ENCODE results near the gene MYO7B. TPM values are rescaled to one million over a fixed set of nuclear protein-coding genes. Genes with fewer than 3 reads are reported as not detected.

Gene MYO7B
- total RNA-seq, 1 donor from 2014 or later: 0.04 TPM

DNA sequence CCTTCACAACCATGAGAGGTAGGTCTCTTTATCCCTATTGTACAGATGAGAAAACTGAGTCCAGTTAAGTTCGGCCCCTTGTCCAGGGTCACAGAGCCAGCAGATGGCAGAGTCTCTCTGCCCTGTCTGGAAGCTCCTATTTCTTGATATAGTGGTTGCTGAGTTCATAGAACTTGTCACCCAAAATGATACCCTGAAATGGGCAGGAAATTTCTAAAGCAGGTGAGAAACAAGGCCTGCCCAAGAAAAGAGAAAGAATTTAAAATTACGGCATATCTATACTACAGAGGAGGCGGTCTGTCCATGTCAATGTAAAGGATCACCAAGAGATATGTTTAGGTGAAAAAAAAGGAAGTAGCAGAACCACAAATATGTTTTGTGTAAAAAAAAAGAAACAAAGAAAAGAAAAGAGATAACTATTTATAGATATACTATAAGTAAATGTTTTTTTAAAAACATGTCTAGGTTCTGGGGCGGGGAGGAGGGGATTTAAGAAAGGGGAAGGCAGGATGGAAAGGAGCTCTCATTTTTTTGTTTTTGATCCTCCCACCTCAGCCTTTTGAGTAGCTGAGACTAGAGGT, 39.8 kb downstream of the MYO7B start:
- ATAC-seq: no peak

DNA sequence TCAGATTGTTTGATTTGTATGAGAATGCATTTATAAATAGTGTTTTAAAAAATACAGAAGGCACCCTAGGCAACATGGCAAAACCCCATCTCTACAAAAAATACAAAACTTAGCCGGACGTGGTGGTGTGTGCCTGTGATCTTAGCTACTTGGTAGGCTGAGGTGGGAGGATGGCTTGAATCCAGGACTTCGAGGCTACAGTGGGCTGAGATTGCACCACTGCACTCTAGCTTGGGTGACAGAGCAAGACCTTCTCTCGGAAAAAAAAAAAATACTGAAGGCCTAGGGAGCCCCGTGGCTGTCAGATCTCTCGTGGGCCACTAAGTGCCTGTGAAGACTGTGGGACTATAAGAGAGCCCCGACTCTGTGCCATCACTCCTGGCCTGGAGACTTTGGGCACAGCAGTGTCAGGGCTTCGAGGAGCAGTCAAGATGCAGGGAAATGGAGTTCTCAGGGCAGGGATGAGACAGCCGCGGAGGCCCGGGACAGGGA, 40.5 kb downstream of the MYO7B start:
- no peak for ATAC-seq

DNA sequence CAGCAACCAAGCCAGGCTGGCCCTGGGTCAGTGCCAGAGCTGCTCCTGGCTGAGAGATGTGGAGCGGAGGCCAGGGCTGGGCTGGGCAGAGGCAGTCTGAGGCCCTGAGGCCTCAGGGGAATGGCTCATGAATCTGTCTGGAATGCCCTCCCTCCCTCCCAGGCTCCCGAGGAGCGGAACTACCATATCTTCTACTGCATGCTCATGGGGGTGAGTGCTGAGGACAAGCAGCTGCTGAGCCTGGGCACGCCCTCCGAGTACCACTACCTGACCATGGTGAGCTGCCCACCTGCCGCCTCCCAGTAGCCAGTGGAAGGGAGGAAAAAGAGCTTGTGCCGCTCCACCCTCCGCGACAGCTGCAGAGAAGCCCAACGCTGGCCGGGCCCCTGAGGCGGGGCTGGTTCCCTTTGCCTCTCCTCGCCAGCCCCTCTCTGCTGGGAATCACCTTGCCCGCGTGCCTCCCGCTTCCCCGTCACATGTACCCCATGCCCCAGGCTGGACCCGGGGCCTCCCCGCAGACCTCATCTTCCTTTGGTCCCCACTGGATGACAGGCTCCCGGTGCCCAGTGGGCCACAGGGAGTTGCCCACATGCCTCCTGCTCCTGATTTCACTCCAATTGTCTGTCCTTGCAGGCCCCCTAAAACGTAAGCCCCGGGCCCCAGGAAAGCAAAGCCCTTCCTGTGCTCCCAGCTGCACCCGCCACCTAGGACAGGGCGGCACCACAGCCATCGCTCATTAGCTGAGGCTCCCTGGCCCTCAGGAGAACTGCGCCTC, 41.1 kb downstream of the MYO7B start:
- ATAC-seq: peak; percentile 49

DNA sequence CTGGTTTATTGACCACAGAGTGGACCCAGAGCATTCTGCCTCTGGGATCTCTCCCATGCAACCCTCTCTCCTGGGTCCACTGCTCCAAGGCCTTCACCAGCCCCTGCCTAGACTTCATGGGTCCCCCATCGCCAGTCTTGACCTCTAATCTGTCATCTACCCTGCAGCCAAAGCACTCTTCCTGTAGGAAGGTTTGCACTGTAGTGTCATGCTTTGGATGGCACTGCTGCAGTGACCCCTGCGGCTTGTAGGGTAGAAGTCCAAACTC, 41.7 kb downstream of the MYO7B start:
- ATAC-seq: no peak

DNA sequence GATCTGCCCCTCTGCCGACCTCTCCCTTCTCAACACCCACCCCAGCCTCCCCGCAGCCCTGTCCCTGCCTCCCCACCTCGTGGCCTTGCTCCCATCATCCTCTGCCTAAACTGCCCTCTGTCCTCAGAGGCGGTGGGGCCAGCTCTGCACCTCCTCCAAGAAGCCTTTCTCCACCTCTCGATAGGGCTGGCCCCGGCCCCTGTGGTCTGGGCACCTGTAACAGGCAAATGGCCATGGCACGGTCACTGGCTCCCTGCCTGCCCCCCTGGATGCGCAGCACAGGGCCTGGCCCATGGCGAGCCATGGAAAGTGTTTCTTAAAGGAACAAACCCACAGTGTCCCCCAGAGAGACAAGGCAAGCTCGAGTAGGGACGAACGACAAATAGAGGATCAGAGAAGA, 42.0 kb downstream of the MYO7B start:
- ATAC-seq: no peak

DNA sequence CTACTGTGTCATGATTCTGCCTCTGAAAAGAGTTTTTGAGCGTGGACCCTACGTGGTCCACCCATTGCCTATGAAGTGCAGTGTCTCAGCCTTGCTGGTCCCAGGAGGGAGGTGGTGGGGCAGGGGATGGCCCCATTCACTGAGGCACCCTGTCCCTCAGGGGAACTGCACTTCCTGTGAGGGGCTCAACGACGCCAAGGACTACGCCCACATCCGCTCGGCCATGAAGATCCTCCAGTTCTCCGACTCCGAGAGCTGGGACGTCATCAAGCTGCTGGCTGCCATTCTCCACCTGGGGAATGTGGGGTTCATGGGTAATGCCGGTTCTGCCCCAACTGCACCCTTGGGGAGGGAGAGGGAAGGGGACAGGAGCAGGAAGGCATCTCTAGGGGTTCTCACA, 42.5 kb downstream of the MYO7B start:
- peak; percentile 12 for ATAC-seq

DNA sequence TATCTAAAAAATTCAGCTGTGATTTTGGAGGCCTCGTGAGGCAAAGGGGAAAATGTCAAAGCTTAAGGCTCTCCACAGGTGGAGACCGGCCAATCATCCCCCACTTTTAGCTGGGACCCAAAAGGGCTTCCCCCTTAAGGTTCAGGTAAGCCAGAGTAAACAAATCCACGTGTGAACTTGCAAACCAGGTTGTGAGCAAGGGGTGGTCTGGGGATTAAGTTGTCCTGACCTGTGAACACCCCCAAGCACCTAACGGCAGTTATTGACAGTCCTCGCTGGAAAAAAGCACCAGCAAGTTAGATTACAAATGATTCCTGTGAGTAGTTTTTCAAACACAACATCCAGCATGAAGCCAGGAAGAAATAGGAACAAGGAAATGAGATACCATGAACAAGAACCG, 42.9 kb downstream of the MYO7B start:
- no peak for ATAC-seq

DNA sequence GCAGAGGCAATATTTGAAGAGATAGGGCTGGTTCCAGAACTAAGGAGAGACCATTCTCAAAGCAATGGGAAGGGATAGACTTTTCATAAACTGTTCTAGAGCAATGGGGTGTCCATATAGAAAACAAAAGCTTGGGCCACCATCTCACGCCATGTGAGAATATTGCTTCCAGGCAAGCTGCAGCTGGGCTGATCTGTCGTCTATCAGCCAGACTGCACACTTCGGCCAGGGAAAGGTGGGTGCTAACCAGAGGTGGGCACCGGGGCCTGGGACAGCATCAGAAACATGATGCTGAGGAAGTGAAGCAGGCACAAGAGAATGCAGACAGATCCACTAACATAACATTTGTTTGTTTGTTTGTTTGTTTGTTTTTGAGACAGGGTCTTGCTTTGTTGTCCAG, 43.7 kb downstream of the MYO7B start:
- no peak for ATAC-seq

DNA sequence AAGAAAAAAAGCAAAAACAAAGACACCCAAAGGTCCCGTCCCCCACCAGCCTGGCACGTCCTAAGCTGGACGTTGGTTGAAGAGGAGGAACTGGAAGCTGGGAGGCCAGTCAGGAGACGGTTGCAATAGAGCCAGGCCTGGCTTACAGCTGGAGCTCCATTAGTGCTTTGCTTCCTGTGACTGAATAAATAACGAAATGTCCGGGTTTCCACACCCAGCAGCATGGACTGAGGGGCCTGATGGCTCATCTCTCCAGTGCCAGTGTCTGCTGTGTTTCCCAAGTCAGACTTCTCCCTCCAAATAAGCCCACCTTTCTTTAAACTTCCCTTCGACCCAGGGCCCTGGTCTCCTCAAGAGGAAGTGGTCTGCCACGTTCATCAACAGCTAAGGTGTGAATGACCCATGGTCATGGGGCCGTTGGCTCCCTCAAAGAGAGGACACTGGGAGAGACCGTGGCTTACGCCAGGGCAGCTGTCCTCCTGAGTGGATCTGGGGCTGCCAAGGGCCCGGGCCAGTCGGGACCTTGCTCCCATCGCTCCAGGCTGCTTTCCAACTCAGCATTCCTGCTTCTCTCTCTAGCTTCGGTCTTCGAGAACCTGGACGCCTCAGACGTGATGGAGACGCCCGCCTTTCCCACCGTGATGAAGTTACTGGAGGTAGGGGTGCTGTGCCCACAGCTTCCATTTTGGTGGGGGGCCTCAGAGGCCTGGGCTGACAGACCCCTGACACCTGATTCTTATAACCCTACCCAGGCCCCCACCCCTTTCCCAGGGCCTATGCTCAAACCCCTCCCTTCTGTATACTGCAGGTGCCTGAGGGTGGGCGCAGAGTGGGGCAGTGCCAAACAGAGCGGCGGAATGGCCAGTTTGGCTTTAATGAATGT, 44.9 kb downstream of the MYO7B start:
- ATAC-seq: no peak

DNA sequence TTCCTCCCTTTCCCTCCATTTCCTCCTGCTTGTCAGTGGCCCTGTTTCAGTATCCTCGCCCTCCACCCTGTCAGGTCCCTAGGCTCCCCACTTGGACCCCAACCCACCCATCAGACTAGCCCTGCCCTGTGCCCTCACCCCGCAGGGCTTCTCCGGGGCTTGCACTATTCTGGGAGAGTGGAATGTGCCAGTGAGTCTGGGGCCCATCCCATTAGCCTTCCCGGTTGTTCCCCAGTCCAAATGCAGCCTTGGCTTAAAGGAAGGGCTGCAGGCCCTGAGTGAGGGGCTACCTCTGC, 45.5 kb downstream of the MYO7B start:
- ATAC-seq: no peak

DNA sequence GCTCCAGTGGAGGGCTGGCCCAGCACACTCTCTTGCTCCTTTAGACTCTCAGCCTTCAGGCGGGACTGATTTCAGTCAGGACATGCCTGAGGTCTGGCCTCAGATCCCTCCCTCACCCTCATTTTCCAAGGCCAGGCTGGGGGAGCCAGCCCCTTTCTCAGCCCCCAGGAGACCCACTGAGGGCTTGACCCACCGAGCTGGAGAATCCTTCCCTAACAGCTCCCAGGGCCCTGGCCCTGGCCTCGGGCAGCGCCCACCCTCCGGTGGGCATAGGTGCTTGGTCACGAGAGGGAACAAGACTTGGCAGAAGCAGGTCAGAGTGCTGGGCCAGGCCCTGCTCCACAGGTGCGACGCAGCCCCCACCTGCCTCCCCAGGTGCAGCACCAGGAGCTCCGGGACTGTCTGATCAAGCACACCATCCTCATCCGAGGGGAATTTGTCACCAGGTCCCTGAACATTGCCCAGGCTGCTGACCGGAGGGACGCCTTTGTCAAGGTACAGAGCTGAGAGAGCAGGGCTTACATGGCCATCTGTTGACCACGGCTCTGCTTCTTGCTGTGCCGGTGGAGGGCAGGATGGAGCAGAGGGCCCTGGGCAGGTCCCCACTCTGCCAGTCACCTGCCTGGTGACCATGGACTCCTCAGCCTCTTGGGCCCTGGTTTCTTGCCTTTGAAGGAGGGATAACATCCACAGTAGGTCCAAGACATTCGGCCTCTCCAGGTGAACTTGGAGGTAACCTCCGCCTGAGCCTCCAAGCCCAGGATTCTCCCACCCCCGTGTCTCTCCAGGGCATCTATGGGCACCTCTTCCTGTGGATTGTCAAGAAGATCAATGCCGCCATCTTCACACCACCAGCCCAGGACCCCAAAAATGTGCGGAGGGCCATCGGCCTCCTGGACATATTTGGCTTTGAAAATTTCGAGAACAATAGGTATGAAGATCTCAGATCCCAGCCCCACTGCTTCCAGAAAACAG, 46.3 kb downstream of the MYO7B start:
- no peak for ATAC-seq

DNA sequence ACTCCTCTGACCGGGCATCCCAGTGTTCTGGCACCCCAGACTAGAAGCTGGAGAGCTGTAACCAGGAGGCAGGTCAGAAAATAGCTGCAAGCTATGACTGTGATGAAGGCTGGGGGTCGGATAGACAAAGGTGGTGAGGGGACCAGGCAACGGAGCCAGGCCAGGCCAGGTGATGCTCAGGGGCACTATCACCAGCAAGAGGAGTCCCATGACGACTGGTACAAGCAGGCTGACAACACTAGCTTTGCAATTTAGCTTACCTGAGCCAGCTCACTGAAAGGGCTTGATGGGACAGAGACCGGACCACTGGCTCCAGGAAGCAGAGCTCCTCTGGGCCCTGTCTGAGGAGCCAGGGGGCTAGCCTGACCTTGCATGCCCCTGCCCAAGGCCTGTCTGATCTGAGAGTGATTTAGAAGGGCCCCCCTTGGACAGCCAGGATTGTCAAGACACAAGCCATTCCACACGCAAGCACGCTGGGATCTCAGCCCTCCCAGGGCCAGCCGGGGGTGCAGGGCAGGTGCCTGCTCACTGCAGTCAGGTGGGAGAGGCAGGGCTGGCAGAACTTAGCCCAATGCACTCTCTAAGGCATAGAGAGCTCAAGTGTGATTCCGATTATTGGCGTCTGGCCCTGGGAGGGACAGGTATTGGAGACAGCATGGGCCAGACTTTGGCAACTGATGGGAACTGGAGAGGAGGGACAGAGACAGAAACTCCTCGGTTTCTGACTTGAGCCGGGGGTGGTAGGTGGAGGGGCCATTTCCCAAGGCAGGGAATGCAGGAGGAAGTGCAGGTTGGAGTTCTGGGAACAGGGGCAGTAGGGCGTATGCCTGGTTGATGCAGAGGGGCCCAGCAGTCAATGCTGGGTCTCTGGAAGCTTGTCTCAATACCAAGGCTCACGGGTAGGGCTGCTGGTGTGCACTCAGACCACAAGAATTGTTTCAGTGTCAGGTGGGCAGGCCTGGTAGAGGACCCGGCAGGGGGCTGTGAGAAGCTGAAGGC, 47.7 kb downstream of the MYO7B start:
- no peak for ATAC-seq

DNA sequence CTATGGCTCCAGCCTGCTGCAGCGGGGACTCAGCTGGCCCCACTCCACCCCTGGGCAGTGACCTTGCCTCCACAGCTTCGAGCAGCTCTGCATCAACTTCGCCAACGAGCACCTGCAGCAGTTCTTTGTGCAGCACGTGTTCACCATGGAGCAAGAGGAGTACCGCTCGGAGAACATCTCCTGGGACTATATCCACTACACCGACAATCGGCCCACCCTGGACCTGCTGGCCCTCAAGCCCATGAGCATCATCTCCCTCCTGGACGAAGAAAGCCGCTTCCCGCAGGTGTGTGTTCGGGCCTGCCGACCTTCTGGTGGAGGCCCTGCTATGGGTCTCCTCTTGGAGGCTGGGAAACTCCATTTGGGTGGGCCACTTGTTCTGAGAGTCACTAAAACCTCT, 48.6 kb downstream of the MYO7B start:
- ATAC-seq: no peak

DNA sequence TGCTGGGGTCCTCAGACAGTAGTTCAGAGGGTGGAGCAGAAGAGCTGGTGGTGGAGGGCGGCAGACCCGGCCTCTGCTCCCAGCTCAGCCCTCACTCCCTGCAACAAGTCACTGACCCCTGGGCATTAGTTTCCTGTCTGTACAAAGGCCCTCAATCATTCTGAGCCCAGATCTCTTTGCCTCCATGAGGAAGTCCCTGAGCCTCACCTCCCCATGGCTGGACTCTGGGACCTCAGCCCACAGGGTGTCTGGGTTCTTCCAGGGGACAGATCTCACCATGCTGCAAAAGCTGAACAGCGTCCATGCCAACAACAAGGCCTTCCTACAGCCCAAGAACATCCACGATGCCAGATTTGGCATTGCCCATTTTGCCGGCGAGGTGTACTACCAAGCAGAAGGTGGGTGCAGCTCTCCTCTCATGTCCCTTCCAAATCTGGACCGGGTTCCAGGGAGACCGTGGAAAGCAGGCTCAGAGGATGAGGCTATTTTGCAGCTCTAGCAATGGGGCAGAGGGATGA, 49.1 kb downstream of the MYO7B start:
- no peak for ATAC-seq

DNA sequence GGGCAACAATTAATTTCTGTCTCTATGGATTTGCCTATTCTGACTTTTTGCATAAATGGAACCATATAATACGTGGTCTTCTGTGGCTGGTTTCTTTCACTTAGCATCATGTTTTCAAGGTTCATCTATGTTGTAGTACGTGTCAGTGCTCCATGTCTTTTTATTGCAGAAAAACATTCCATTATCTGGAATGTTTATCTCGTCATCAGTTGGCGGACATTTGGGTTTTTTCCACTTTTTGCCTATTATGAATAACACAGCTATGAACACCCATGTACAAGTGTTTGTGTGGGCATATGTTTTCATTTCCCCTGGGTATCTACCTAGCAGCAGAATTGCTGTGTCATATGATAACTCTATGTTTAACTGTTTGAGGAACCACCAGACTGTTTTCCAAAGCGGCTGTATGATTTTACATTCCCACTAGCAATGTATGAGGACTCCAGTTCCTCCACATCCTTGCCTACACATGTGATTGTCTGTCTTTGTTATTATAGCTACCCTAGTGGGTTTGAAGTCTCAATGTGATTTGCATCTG, 49.9 kb downstream of the MYO7B start:
- no peak for ATAC-seq

DNA sequence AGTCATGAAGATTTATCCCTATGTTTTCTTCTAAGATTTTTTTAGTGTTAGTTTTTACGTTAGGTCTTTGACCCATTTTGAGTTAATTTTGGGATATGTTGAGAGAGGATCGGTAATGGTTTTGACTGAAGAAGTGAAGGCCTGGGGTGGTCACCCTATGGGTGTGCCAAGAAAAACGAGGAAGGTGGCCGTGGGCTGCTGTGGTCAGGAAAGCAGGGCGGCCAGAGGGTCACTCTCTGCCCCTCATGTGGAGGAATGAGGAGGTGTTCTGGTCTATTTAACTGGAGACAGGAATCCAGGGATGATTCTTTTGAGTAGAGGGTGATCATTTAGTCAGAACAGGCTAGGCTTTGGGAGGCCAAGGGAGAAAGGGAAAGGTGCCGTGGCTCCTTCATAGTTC, 50.7 kb downstream of the MYO7B start:
- no peak for ATAC-seq

DNA sequence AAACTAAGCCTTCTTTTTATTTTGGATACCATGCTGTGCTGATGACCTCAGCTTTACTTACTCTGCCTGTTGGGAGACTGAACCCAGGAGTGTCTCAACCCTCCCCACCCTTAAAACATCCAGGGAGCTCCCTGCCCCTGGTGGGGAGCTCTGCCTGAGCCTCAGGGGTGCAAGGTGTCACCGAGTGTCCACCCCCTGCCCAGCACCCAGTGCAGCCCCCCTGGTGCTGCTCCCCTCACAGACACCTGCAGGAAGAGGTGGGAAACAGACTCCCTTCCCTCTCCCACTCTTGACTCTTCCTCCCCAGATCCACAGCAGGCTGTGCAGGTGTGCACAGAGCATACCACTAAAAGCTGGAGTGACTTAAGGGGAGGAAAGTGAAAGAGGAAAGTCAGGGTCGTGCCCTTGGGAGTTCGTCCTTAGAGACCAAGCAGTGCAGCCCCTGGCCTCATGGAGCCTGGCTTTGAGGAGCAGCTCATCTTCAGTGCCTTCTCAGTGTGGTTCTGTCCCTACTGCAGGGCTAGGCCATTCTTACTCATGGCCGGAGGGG, 51.3 kb downstream of the MYO7B start:
- ATAC-seq: no peak

DNA sequence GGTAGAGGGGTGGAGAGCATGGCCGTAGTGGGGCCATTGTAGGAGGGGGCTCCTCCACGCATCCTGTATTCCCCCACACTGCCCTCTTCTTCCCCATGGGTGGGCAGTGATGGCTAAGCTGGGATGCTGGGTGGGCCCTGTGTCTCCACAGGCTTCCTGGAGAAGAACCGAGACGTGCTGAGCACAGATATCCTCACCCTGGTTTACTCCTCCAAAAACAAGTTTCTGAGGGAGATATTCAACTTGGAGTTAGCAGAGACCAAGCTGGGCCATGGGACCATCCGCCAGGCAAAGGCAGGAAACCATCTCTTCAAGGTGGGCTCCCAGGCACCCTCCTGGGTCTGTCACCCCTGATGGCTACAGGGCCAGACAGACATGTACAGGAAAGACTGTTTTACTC, 52.8 kb downstream of the MYO7B start:
- ATAC-seq: no peak

DNA sequence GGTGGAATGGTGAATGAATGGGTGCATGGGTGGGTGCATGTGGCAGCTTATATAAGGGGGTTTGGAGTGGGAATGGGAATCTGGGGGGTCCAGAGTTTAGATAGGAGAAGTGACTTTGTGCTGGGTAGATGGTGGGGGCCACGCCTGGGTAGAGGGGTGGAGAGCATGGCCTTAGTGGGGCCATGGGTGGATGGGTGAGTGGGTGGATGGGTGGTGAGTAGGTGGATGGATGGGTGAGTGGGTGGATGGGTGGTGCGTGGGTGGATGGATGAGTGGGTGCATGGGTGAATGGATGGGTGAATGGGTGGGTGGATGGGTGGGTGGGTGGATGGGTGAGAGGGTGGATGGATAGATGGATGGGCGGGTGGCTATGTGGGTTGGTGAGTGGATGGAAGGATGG, 53.9 kb downstream of the MYO7B start:
- ATAC-seq: no peak

DNA sequence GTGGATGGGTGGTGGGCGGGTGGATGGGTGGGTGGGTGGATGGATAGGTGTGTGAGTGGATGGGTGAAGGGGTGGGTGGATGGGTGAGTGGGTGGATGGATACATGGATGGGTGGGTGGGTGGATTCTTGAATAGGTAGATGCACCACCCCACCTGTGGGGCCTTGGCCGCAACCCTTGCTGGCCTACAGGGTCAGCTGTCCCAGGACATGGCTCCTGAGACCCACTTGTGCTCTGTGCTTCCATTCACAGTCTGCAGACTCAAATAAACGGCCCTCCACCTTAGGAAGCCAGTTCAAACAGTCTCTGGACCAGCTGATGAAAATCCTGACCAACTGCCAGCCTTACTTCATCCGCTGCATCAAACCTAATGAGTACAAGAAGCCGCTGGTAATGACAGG, 54.4 kb downstream of the MYO7B start:
- no peak for ATAC-seq
